Uterus (tissue), 4 donors: Measurements from ENCODE around the gene KLF17. TPM values are rescaled to one million over a fixed set of nuclear protein-coding genes. Genes with fewer than 3 reads are reported as not detected.

Experiments used
- DNase-seq, 2 donors: peaks; one replicate each; pipeline ENCODE4 v3.0.0-alpha.2; 2019 to 2020
- H3K27ac ChIP-seq, 2 donors: fragments of 200-600 bp; sonication (generic); 1 replicate in 1 of 2; 2 replicates in 1 of 2; pipeline ENCODE4 v1.5.1; 2016 to 2018
- H3K27me3 ChIP-seq, 2 donors: fragments of 200-600 bp; sonication (generic); one replicate each; pipeline ENCODE4 v1.5.1; 2018 to 2019; ENCODE audit warnings: control low read depth in 1 of 2
- H3K36me3 ChIP-seq, 2 donors: fragments of 200-600 bp; sonication (generic); one replicate each; pipeline ENCODE4 v1.5.1; 2019; ENCODE audit warnings: control low read depth in 1 of 2
- H3K4me1 ChIP-seq, 2 donors: fragments of 200-600 bp; sonication (generic); one replicate each; pipeline ENCODE4 v1.5.1; 2018 to 2019; ENCODE audit warnings: control low read depth in 1 of 2
- H3K4me3 ChIP-seq, 2 donors: fragments of 200-600 bp; sonication (generic); 1 replicate in 1 of 2; 2 replicates in 1 of 2; pipeline ENCODE4 v1.5.1; 2018 to 2019; ENCODE audit warnings: mild to moderate bottlenecking in 1 of 2
- H3K9me3 ChIP-seq, 2 donors: fragments of 200-600 bp; sonication (generic); one replicate each; pipeline ENCODE4 v1.5.1; 2019; ENCODE audit warnings: control low read depth in 1 of 2
- POLR2A ChIP-seq, 2 donors: fragments of 450-650 bp; IDR thresholded peaks; one replicate each; pipeline ENCODE4 v1.6.1; 2016; ENCODE audit warnings: antibody characterized with exemption in 2 of 2, mild to moderate bottlenecking in 1 of 2, moderate library complexity in 1 of 2
- intact Hi-C: fragments of 100-400 bp; cut with DNase I; formaldehyde crosslinking; loops from one replicate; pipeline ENCODE4 v1.15.1; 2023; ENCODE audit warnings: low total_unique reads
- total RNA-seq, 4 donors: library from RNA; depleted of rRNA in 3 of 4; stranded (reverse); fragments of >200 nt in 3 of 4; gene quantifications; one replicate each; pipeline versions ENCODE4 v1.1.0 to v1.2.4, GENCODE V29; 2014 to 2023
- TF ChIP-seq, protein P1 (sequence below), 4 experiments: fragments of 200-600 bp in 2 of 4; fragments of 450-650 bp in 2 of 4; sonication (generic) in 2 of 4; IDR thresholded peaks; one replicate each; pipeline ENCODE4 v1.5.1; 2016 to 2019; ENCODE audit warnings: antibody characterized with exemption in 4 of 4, mild to moderate bottlenecking in 2 of 4, moderate library complexity in 1 of 4
- donor health status: DM: yes; HTN: yes; CAD: no.

The KLF17 gene
- total RNA-seq, 4 donors from 2014 or later = 0.26 to 1.9 (median 0.58) TPM; not detected in 1

DNA sequence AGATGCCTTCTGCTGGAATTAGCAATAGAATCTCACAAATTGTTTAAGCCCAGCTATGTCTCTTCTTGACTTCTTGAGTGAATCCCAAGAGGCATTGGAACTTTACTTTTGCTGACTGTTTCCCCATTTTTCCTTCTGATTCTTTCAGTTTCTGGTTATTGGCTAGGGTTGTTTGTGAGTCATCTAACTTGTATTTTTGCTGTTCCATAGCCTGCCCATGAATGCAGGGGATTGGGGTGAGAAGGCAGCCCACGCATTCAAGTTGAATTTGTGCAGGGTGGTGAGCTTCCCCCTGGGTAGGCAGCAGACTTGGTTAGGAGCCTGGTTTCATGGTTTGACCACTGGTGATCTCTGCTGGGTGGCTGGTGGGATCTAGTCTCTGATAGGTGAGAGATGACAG lies 10.4 kb upstream of the KLF17 start:
- intact Hi-C loops = no loop called here
- H3K36me3 ChIP-seq = no peaks in the 10 kb centered on the region
- H3K9me3 ChIP-seq = no peaks in the 10 kb centered on the region
- no peaks in the 10 kb centered on the region for H3K27me3 ChIP-seq
- no peak overlapping the region for H3K4me3 ChIP-seq
- TF ChIP-seq POLR2A (IDR thresholded peaks at IDR 0.05) = no peak
- TF ChIP-seq, protein P1, sequence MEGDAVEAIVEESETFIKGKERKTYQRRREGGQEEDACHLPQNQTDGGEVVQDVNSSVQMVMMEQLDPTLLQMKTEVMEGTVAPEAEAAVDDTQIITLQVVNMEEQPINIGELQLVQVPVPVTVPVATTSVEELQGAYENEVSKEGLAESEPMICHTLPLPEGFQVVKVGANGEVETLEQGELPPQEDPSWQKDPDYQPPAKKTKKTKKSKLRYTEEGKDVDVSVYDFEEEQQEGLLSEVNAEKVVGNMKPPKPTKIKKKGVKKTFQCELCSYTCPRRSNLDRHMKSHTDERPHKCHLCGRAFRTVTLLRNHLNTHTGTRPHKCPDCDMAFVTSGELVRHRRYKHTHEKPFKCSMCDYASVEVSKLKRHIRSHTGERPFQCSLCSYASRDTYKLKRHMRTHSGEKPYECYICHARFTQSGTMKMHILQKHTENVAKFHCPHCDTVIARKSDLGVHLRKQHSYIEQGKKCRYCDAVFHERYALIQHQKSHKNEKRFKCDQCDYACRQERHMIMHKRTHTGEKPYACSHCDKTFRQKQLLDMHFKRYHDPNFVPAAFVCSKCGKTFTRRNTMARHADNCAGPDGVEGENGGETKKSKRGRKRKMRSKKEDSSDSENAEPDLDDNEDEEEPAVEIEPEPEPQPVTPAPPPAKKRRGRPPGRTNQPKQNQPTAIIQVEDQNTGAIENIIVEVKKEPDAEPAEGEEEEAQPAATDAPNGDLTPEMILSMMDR (IDR thresholded peaks at IDR 0.05) = no peak
- no peak for DNase-seq
- H3K27ac ChIP-seq = no peak overlapping the region
- no peaks in the 10 kb centered on the region for H3K4me1 ChIP-seq

DNA sequence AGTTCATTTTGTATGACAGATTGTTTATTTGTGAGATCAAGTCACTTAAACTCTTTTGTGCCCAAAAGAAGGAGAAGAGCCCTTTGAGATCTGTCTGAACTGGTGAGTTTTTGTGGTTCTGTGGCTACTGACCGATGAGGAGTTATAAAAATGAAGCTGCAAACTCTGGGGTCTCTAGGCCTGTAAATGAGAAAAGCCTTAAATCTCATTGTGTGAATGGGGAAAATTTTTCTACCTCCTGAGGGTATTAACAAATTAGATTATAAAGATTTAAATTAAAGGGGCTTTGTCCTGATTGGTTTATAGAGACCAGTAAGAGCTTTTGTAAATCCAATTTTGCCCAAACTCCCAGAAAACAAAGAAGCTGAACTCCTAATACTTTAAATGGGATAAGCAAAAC lies 9.7 kb upstream of the KLF17 start:
- no peak for DNase-seq
- TF ChIP-seq, protein P1 (IDR thresholded peaks at IDR 0.05) = no peak
- no peak for TF ChIP-seq POLR2A (IDR thresholded peaks at IDR 0.05)
- no peaks in the 10 kb centered on the region for H3K4me1 ChIP-seq
- no peak overlapping the region for H3K27ac ChIP-seq
- H3K27me3 ChIP-seq = no peaks in the 10 kb centered on the region
- no peaks in the 10 kb centered on the region for H3K36me3 ChIP-seq
- intact Hi-C loops = no loop called here
- no peak overlapping the region for H3K4me3 ChIP-seq
- H3K9me3 ChIP-seq = no peaks in the 10 kb centered on the region

DNA sequence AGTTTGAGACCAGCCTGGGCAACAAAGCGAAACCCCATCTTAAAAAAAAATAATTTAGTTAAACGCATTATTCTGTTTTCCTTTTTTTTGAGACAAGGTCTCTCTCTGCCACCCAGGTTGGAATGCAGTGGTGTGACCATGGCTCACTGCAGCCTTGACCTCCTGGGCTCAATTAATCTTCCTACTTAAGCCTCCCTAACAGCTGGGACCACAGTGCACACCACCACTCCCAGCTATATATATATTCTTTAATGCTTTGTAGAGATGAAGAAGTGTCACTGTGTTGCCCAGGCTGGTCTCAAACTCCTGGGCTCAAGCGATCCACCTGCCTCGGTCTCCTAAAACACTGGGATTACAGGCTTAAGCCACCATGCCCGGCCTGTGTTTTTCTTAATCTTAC lies 7.7 kb upstream of the KLF17 start:
- TF ChIP-seq, protein P1 (IDR thresholded peaks at IDR 0.05) = no peak
- no peak for TF ChIP-seq POLR2A (IDR thresholded peaks at IDR 0.05)
- no peaks in the 10 kb centered on the region for H3K4me1 ChIP-seq
- DNase-seq = no peak
- intact Hi-C loops = no loop called here
- no peak overlapping the region for H3K27ac ChIP-seq
- no peak overlapping the region for H3K4me3 ChIP-seq
- H3K27me3 ChIP-seq = no peaks in the 10 kb centered on the region
- no peaks in the 10 kb centered on the region for H3K9me3 ChIP-seq
- H3K36me3 ChIP-seq = no peaks in the 10 kb centered on the region

DNA sequence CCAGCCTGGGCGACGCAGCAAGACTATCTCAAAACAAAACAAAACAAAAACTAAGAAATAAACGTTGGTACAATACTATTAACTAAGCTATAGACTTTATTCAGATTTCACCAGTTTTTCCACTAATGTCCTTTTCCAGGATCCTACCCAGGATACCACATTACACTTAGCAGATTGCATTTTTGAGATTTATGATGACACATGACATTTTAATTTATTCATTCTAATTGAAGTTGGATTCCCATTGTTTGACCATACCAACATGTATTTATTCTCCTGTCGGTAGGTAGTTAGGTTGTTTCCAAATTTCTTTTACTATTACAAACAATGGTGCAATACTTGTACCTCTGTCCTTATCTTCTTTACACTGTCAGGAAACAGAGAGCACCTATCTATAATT lies 6.8 kb upstream of the KLF17 start:
- DNase-seq = no peak
- H3K27ac ChIP-seq = no peak overlapping the region
- no peak overlapping the region for H3K4me3 ChIP-seq
- H3K4me1 ChIP-seq = no peaks in the 10 kb centered on the region
- H3K36me3 ChIP-seq = no peaks in the 10 kb centered on the region
- intact Hi-C loops = no loop called here
- TF ChIP-seq POLR2A (IDR thresholded peaks at IDR 0.05) = no peak
- TF ChIP-seq, protein P1 (IDR thresholded peaks at IDR 0.05) = no peak
- H3K9me3 ChIP-seq = no peaks in the 10 kb centered on the region
- no peaks in the 10 kb centered on the region for H3K27me3 ChIP-seq

DNA sequence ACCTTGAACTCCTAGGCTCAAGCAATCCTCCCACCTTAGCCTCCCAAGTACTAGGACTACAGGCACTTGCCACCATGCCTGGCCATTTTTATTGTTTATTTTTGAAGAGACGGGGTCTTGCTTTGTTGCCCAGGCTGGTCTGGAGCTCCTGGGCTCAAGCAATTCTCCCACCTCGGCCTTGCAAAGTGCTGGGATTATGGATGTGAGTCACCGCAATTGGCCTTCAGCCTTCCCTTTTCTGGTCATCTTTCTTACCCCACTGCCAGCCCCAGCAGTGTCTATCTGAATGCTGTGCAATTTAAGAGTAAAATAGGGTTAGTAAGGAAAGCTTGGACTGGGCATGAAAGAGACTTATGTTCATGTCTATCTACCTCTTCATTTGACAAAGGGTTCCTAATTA lies 6.1 kb upstream of the KLF17 start:
- H3K36me3 ChIP-seq = no peaks in the 10 kb centered on the region
- TF ChIP-seq, protein P1 (IDR thresholded peaks at IDR 0.05) = no peak
- TF ChIP-seq POLR2A (IDR thresholded peaks at IDR 0.05) = no peak
- intact Hi-C loops = no loop called here
- H3K27ac ChIP-seq = no peak overlapping the region
- H3K9me3 ChIP-seq = no peaks in the 10 kb centered on the region
- no peaks in the 10 kb centered on the region for H3K4me1 ChIP-seq
- no peak overlapping the region for H3K4me3 ChIP-seq
- no peaks in the 10 kb centered on the region for H3K27me3 ChIP-seq
- DNase-seq = no peak
